Esophagus squamous epithelium (tissue), 4 donors: ENCODE data around the gene RASGEF1C.

Source experiments
- POLR2A ChIP-seq, 4 donors: fragments of 450-650 bp; IDR thresholded peaks; one replicate each; pipeline ENCODE4 v1.6.1; 2017; ENCODE audit warnings: antibody characterized with exemption in 4 of 4, mild to moderate bottlenecking in 4 of 4, moderate library complexity in 3 of 4
- TF ChIP-seq, protein P1 (sequence below), 6 experiments: fragments of 450-650 bp in 4 of 6; fragments of 200-600 bp in 2 of 6; sonication (generic) in 2 of 6; IDR thresholded peaks; one replicate each; pipeline ENCODE4 v1.5.1; 2016 to 2019; ENCODE audit warnings: antibody characterized with exemption in 6 of 6, mild to moderate bottlenecking in 4 of 6, moderate library complexity in 4 of 6

DNA sequence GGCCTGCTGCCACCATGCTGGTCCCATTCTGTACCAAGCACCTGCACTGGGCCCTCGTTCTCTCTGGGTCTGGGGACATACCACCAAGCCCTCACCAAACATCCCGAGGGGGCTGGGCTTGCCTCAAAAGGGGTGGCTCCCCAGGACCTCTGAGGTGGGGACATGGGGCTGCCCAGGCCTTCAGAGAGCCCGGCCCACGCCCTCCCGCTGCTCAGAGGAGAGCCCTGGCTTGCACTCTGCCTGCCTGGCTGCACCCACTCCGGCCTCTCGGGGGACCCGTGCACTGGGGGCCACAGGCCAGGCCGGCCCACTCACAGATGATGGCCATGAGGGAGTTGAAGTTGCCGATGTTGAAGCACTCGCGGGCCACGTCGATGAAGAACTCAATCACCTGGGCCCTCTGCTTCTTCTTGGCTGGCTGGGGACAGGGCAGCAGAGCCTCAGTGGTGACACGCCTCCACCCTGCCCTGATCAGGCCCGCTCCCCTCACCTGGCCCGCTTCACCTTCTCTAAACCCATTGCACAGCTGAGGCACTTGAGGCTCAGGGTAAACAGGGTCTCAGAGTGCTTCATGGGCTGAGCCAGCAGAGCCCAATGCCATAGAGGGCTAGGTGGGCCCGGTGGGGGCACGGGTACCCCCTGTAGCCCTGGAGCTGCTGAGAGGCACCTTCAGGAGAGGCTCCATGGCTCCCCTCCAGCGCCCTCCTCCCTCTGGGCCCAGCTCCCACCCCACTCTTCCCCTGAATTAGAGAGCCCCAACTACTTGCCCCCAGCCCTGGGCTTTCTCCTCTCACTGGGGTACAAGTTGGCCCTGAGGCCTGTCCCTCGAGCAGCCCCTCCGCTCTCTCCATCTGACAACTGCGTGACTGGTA lies 89.7 kb downstream of the RASGEF1C start:
- TF ChIP-seq, protein P1, sequence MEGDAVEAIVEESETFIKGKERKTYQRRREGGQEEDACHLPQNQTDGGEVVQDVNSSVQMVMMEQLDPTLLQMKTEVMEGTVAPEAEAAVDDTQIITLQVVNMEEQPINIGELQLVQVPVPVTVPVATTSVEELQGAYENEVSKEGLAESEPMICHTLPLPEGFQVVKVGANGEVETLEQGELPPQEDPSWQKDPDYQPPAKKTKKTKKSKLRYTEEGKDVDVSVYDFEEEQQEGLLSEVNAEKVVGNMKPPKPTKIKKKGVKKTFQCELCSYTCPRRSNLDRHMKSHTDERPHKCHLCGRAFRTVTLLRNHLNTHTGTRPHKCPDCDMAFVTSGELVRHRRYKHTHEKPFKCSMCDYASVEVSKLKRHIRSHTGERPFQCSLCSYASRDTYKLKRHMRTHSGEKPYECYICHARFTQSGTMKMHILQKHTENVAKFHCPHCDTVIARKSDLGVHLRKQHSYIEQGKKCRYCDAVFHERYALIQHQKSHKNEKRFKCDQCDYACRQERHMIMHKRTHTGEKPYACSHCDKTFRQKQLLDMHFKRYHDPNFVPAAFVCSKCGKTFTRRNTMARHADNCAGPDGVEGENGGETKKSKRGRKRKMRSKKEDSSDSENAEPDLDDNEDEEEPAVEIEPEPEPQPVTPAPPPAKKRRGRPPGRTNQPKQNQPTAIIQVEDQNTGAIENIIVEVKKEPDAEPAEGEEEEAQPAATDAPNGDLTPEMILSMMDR (IDR thresholded peaks at IDR 0.05): no peak
- TF ChIP-seq POLR2A (IDR thresholded peaks at IDR 0.05): no peak
